Immature natural killer cell (primary cell): Measurements from ENCODE around the gene IL18. TPM values are rescaled to one million over a fixed set of nuclear protein-coding genes. Genes with fewer than 3 reads are reported as not detected.

Experiments used
- DNase-seq, 3 donors: peaks; one replicate each; pipeline ENCODE4 v3.0.0; 2022; ENCODE audit warnings: mixed read lengths in 1 of 3
- H3K27ac Mint-ChIP-seq, 6 donors: one replicate each; pipeline ENCODE4 v1.8.0; 2020; ENCODE audit warnings: mixed read lengths in 6 of 6, mild to moderate bottlenecking in 5 of 6, inconsistent platforms in 4 of 6, moderate library complexity in 3 of 6
- H3K27me3 Mint-ChIP-seq, 3 donors: one replicate each; pipeline ENCODE4 v1.8.0; 2020 to 2021; ENCODE audit warnings: low read depth in 3 of 3, mild to moderate bottlenecking in 3 of 3, mixed read lengths in 3 of 3, moderate library complexity in 3 of 3, inconsistent platforms in 1 of 3
- H3K36me3 Mint-ChIP-seq, 3 donors: one replicate each; pipeline ENCODE4 v1.8.0; 2020; ENCODE audit warnings: mixed read lengths in 3 of 3, inconsistent platforms in 2 of 3, mild to moderate bottlenecking in 2 of 3
- H3K4me1 Mint-ChIP-seq, 2 donors: one replicate each; pipeline ENCODE4 v1.8.0; 2020; ENCODE audit warnings: inconsistent platforms in 2 of 2, mild to moderate bottlenecking in 2 of 2, mixed read lengths in 2 of 2, moderate library complexity in 1 of 2
- H3K4me3 Mint-ChIP-seq, 5 donors: one replicate each; pipeline ENCODE4 v1.8.0; 2020; ENCODE audit warnings: mild to moderate bottlenecking in 5 of 5, mixed read lengths in 5 of 5, inconsistent platforms in 3 of 5, moderate library complexity in 3 of 5
- H3K9me3 Mint-ChIP-seq, 6 donors: one replicate each; pipeline ENCODE4 v1.8.0; 2020; ENCODE audit warnings: mild to moderate bottlenecking in 6 of 6, mixed read lengths in 6 of 6, inconsistent platforms in 4 of 6, moderate library complexity in 3 of 6
- polyA plus RNA-seq, 3 donors: library from polyadenylated mRNA; unstranded; fragments of 300-500 nt; fragmentation: Illumina TruSeq; gene quantifications; one replicate each; pipeline ENCODE4 v1.2.3, GENCODE V29; 2021

Gene IL18
- polyA plus RNA-seq, 3 donors from 2014 or later: 6.8 to 20.4 (median 11.2) TPM

- peak overlapping the region in 3 of 6 donors; percentile 3 to 42 (median 22) for H3K27ac Mint-ChIP-seq
- peak; percentile 28 to 43 (median 33) for DNase-seq
- no peaks in the 10 kb centered on the region for H3K9me3 Mint-ChIP-seq
- H3K4me3 Mint-ChIP-seq: peak overlapping the region; percentile 42 to 72 (median 60)
- H3K36me3 Mint-ChIP-seq: peaks cover 0 to 4% (median 0%) of the 10 kb centered on the region in 3 donors
- peaks cover 2 to 5% (median 4%) of the 10 kb centered on the region in 3 donors for H3K27me3 Mint-ChIP-seq
- H3K4me1 Mint-ChIP-seq: peaks cover 44 to 73% of the 10 kb centered on the region in 2 donors
Measured at GRCh38 chr11:112179601-112180000, 15.7 kb upstream of the IL18 start.

GRCh38 chr11:112178936-112179335 is 15.0 kb upstream of the IL18 start:
- peaks cover 0 to 4% (median 0%) of the 10 kb centered on the region in 3 donors for H3K36me3 Mint-ChIP-seq
- peak overlapping the region in 3 of 6 donors; percentile 3 to 42 (median 18) for H3K27ac Mint-ChIP-seq
- H3K27me3 Mint-ChIP-seq: peaks cover 2 to 5% (median 4%) of the 10 kb centered on the region in 3 donors
- peaks cover 45 to 75% of the 10 kb centered on the region in 2 donors for H3K4me1 Mint-ChIP-seq
- H3K4me3 Mint-ChIP-seq: peak overlapping the region; percentile 42 to 72 (median 60)
- no peaks in the 10 kb centered on the region for H3K9me3 Mint-ChIP-seq
- DNase-seq: no peak

GRCh38 chr11:112178428-112178827 is 14.5 kb upstream of the IL18 start:
- DNase-seq: no peak
- H3K4me3 Mint-ChIP-seq: peak overlapping the region in 4 of 5 donors; percentile 14 to 72 (median 49)
- peaks cover 45 to 71% of the 10 kb centered on the region in 2 donors for H3K4me1 Mint-ChIP-seq
- peaks cover 2 to 5% (median 4%) of the 10 kb centered on the region in 3 donors for H3K27me3 Mint-ChIP-seq
- peaks cover 0 to 4% (median 0%) of the 10 kb centered on the region in 3 donors for H3K36me3 Mint-ChIP-seq
- H3K27ac Mint-ChIP-seq: no peak overlapping the region
- H3K9me3 Mint-ChIP-seq: no peaks in the 10 kb centered on the region

GRCh38 chr11:112177589-112177988 is 13.7 kb upstream of the IL18 start:
- DNase-seq: peak in 2 of 3 donors; percentile 10 to 19
- peaks cover 39 to 62% of the 10 kb centered on the region in 2 donors for H3K4me1 Mint-ChIP-seq
- peaks cover 0 to 4% (median 0%) of the 10 kb centered on the region in 3 donors for H3K36me3 Mint-ChIP-seq
- peaks cover 2 to 5% (median 4%) of the 10 kb centered on the region in 3 donors for H3K27me3 Mint-ChIP-seq
- peak overlapping the region; percentile 37 to 68 (median 64) for H3K4me3 Mint-ChIP-seq
- H3K9me3 Mint-ChIP-seq: no peaks in the 10 kb centered on the region
- peak overlapping the region in 3 of 6 donors; percentile 20 to 48 (median 38) for H3K27ac Mint-ChIP-seq

GRCh38 chr11:112176077-112176476 is 12.2 kb upstream of the IL18 start:
- Mint-ChIP-seq H3K4me1 (peaks cover 39 to 59% of the 10 kb centered on the region in 2 donors), H3K36me3 (peaks cover 0 to 4% (median 0%) of the 10 kb centered on the region in 3 donors), H3K27me3 (peaks cover 2 to 5% (median 4%) of the 10 kb centered on the region in 3 donors), H3K27ac (no peak overlapping the region), H3K4me3 (peak overlapping the region in 1 of 5 donors; percentile 65), H3K9me3 (no peaks in the 10 kb centered on the region)
- no peak for DNase-seq

- Mint-ChIP-seq H3K9me3 (no peaks in the 10 kb centered on the region), H3K4me3 (peak overlapping the region; percentile 50 to 83 (median 65)), H3K4me1 (peaks cover 39 to 59% of the 10 kb centered on the region in 2 donors), H3K27ac (peak overlapping the region in 3 of 6 donors; percentile 47 to 58 (median 50)), H3K36me3 (peaks cover 0 to 4% (median 0%) of the 10 kb centered on the region in 3 donors), H3K27me3 (peaks cover 2 to 5% (median 4%) of the 10 kb centered on the region in 3 donors)
- no peak for DNase-seq
Measured at GRCh38 chr11:112175599-112175952, 11.7 kb upstream of the IL18 start.

GRCh38 chr11:112174789-112175598 is 11.1 kb upstream of the IL18 start, which contains the start of gene BCO2:
TSS of gene BCO2 (plus strand) at chr11:112175512. CDS start at chr11:112175602, 90 bp downstream.
- Mint-ChIP-seq H3K4me3 (peak within 1 kb of the TSS; percentile 65 to 83 (median 73)), H3K36me3 (peaks cover 0 to 4% (median 0%) of the 10 kb centered on the region in 3 donors), H3K4me1 (peaks cover 38 to 55% of the 10 kb centered on the region in 2 donors), H3K27me3 (peaks cover 2 to 5% (median 3%) of the 10 kb centered on the region in 3 donors), H3K9me3 (no peaks in the 10 kb centered on the region), H3K27ac (peak within 1 kb of the TSS in 5 of 6 donors; percentile 47 to 77 (median 69))
- peak; percentile 66 to 69 (median 67) for DNase-seq

- H3K4me1 Mint-ChIP-seq: peaks cover 22 to 37% of the 10 kb centered on the region in 2 donors
- no peak overlapping the region for H3K27ac Mint-ChIP-seq
- H3K36me3 Mint-ChIP-seq: peaks cover 0 to 4% (median 0%) of the 10 kb centered on the region in 3 donors
- no peaks in the 10 kb centered on the region for H3K9me3 Mint-ChIP-seq
- peaks cover 0 to 2% (median 0%) of the 10 kb centered on the region in 3 donors for H3K27me3 Mint-ChIP-seq
- H3K4me3 Mint-ChIP-seq: no peak overlapping the region
- no peak for DNase-seq
Measured at GRCh38 chr11:112173152-112173551, 9.3 kb upstream of the IL18 start.

GRCh38 chr11:112172362-112172994 is 8.6 kb upstream of the IL18 start:
- Mint-ChIP-seq H3K4me3 (no peak overlapping the region), H3K4me1 (peaks cover 16 to 30% of the 10 kb centered on the region in 2 donors)
- DNase-seq: no peak

GRCh38 chr11:112167145-112167544 is 3.3 kb upstream of the IL18 start, which contains the start of gene TEX12:
TSS of gene TEX12 (plus strand) at chr11:112167372. CDS start at chr11:112169269, 1,897 bp downstream.
- H3K9me3 Mint-ChIP-seq: no peaks in the 10 kb centered on the region
- no peak within 1 kb of the TSS for H3K4me3 Mint-ChIP-seq
- peaks cover 0 to under 1% (median 0%) of the 10 kb centered on the region in 3 donors for H3K36me3 Mint-ChIP-seq
- no peak within 1 kb of the TSS for H3K27ac Mint-ChIP-seq
- H3K27me3 Mint-ChIP-seq: peaks cover 0 to 7% (median 4%) of the 10 kb centered on the region in 3 donors
- DNase-seq: no peak
- peaks cover 17 to 34% of the 10 kb centered on the region in 2 donors for H3K4me1 Mint-ChIP-seq

More at GRCh38 chr11:112172362-112172994, 8.6 kb upstream of the IL18 start:
- peaks cover 0 to 4% (median 0%) of the 10 kb centered on the region in 3 donors for H3K36me3 Mint-ChIP-seq
- no peaks in the 10 kb centered on the region for H3K9me3 Mint-ChIP-seq
- H3K27me3 Mint-ChIP-seq: peaks cover 0 to 2% (median 0%) of the 10 kb centered on the region in 3 donors
- H3K27ac Mint-ChIP-seq: no peak overlapping the region

- no peak for DNase-seq
- Mint-ChIP-seq H3K4me3 (no peak overlapping the region), H3K27me3 (peaks cover 0 to 7% (median 4%) of the 10 kb centered on the region in 3 donors), H3K4me1 (peaks cover 20 to 39% of the 10 kb centered on the region in 2 donors), H3K36me3 (peaks cover 0 to 4% (median 0%) of the 10 kb centered on the region in 3 donors), H3K9me3 (no peaks in the 10 kb centered on the region), H3K27ac (no peak overlapping the region)
Measured at GRCh38 chr11:112166562-112166961, 2.7 kb upstream of the IL18 start.

GRCh38 chr11:112165049-112165448 is 1.2 kb upstream of the IL18 start:
- no peak for DNase-seq
- no peaks in the 10 kb centered on the region for H3K9me3 Mint-ChIP-seq
- H3K4me1 Mint-ChIP-seq: peaks cover 20 to 51% of the 10 kb centered on the region in 2 donors
- peak overlapping the region in 2 of 6 donors; percentile 63 to 88 for H3K27ac Mint-ChIP-seq
- H3K36me3 Mint-ChIP-seq: peaks cover 0 to 10% (median 0%) of the 10 kb centered on the region in 3 donors
- H3K4me3 Mint-ChIP-seq: peak overlapping the region in 3 of 5 donors; percentile 7 to 44 (median 43)
- peaks cover 0 to 7% (median 4%) of the 10 kb centered on the region in 3 donors for H3K27me3 Mint-ChIP-seq
